Measurements from ENCODE around the gene GABBR2. TPM values are rescaled to one million over a fixed set of nuclear protein-coding genes. Genes with fewer than 3 reads are reported as not detected.

Gene GABBR2
- total RNA-seq, 4 donors from 2014 or later, result 0.17 to 0.26 TPM; not detected in 2

- no peak for DNase-seq (ENCODE audit: extremely low spot score)
- TF ChIP-seq POLR2A (IDR thresholded peaks at IDR 0.05; ENCODE audit: low read depth), result no peak
- TF ChIP-seq CTCF (IDR thresholded peaks at IDR 0.05), result no peak
- no peak for TF ChIP-seq EP300 (IDR thresholded peaks at IDR 0.05)
- no peak for TF ChIP-seq POLR2AphosphoS5 (IDR thresholded peaks at IDR 0.05)
- H3K36me3 ChIP-seq, result no peaks in the 10 kb centered on the region
- no peak overlapping the region for H3K4me3 ChIP-seq
- intact Hi-C loops (cut with DNase I), result no loop called here
- H3K27me3 ChIP-seq, result peaks cover 0 to 14% (median 0%) of the 10 kb centered on the region in 4 donors
- peaks cover 0 to 6% (median 0%) of the 10 kb centered on the region in 4 donors for H3K9me3 ChIP-seq
- WGBS, result 88% methylated on average over 7 of the region's 16 CpGs
- no peak overlapping the region for H3K27ac ChIP-seq (replicated peaks in 1 of 4)
- no peaks in the 10 kb centered on the region for H3K4me1 ChIP-seq
These were observed 255.0 kb downstream of the GABBR2 start for GRCh38 chr9:98453589-98454311.

GRCh38 chr9:98451576-98451975 is 257.2 kb downstream of the GABBR2 start:
- intact Hi-C loops (cut with DNase I), result no loop called here

DNA sequence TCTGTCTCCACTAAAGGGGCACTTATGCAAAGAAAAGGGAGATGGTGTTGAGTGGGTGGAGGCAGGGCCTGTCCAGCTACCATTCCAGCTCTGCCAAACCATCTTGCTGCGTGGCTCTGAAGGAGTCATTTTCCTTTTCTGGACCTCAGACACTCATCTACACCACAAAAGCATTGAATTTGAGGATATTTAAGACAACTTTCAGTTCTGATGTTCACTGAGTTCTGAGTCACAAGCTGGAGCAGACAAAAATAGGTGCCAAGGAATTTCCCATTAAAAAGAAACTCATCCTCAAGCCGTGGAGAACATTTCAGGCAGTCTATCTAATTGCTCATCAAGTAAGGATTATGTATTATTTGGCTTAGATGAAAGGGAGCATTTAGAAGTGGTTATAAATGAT is 258.2 kb downstream of the GABBR2 start:
- TF ChIP-seq POLR2AphosphoS5 (IDR thresholded peaks at IDR 0.05) (no peak), CTCF (IDR thresholded peaks at IDR 0.05) (no peak), POLR2A (IDR thresholded peaks at IDR 0.05; ENCODE audit: low read depth) (no peak), EP300 (IDR thresholded peaks at IDR 0.05) (no peak)
- WGBS, result 48% methylated on average over 2 of the region's 2 CpGs
- no peak for DNase-seq (ENCODE audit: extremely low spot score)
- no peak overlapping the region for H3K4me3 ChIP-seq
- H3K36me3 ChIP-seq, result no peaks in the 10 kb centered on the region
- no peak overlapping the region for H3K27ac ChIP-seq (replicated peaks in 1 of 4)
- H3K4me1 ChIP-seq, result no peaks in the 10 kb centered on the region
- no peaks in the 10 kb centered on the region for H3K27me3 ChIP-seq
- peaks cover 0 to 6% (median 0%) of the 10 kb centered on the region in 4 donors for H3K9me3 ChIP-seq
- intact Hi-C loops (cut with DNase I), result no loop called here

More at GRCh38 chr9:98451576-98451975, 257.2 kb downstream of the GABBR2 start:
- DNase-seq (ENCODE audit: extremely low spot score), result no peak
- no peaks in the 10 kb centered on the region for H3K4me1 ChIP-seq
- no peak overlapping the region for H3K4me3 ChIP-seq
- TF ChIP-seq CTCF (IDR thresholded peaks at IDR 0.05) (no peak), EP300 (IDR thresholded peaks at IDR 0.05) (no peak), POLR2AphosphoS5 (IDR thresholded peaks at IDR 0.05) (no peak), POLR2A (IDR thresholded peaks at IDR 0.05; ENCODE audit: low read depth) (no peak)
- no CpG with 5 or more reads among the region's 1 CpG for WGBS
- H3K27ac ChIP-seq (replicated peaks in 1 of 4), result no peak overlapping the region
- H3K36me3 ChIP-seq, result no peaks in the 10 kb centered on the region
- H3K27me3 ChIP-seq, result no peaks in the 10 kb centered on the region
- peaks cover 0 to 6% (median 0%) of the 10 kb centered on the region in 4 donors for H3K9me3 ChIP-seq

- H3K4me3 ChIP-seq, result no peak overlapping the region
- intact Hi-C loops (cut with DNase I), result no loop called here
- 75% methylated on average over 3 of the region's 3 CpGs for WGBS
- no peaks in the 10 kb centered on the region for H3K4me1 ChIP-seq
- H3K9me3 ChIP-seq, result peaks cover 0 to 6% (median 0%) of the 10 kb centered on the region in 4 donors
- TF ChIP-seq POLR2A (IDR thresholded peaks at IDR 0.05; ENCODE audit: low read depth) (no peak), POLR2AphosphoS5 (IDR thresholded peaks at IDR 0.05) (no peak), CTCF (IDR thresholded peaks at IDR 0.05) (no peak), EP300 (IDR thresholded peaks at IDR 0.05) (no peak)
- no peak for DNase-seq (ENCODE audit: extremely low spot score)
- H3K36me3 ChIP-seq, result no peaks in the 10 kb centered on the region
- H3K27ac ChIP-seq (replicated peaks in 1 of 4), result no peak overlapping the region
- H3K27me3 ChIP-seq, result no peaks in the 10 kb centered on the region
These were observed 258.9 kb downstream of the GABBR2 start for GRCh38 chr9:98449871-98450270.
